Mammary epithelial cell (primary cell): ENCODE results near the gene NEK9.

ENCODE experiments used
- EZH2 ChIP-seq: IDR thresholded peaks from 2 replicates; pipeline ENCODE4 v1.6.1; 2012; ENCODE audit warnings: low read length, inconsistent platforms, borderline replicate concordance
- TF ChIP-seq, protein P1 (sequence below), 2 donors: IDR thresholded peaks in 1 of 2; conservative IDR thresholded peaks in 1 of 2; 2 replicates each; pipeline ENCODE4 v1.5.1; 2011 to 2012; ENCODE audit warnings: inconsistent platforms in 2 of 2, low read length in 2 of 2, mild to moderate bottlenecking in 2 of 2, control low read depth in 1 of 2, low read depth in 1 of 2; ENCODE audit not compliant: insufficient read depth in 1 of 2; ENCODE audit errors: extremely low read depth in 1 of 2

DNA sequence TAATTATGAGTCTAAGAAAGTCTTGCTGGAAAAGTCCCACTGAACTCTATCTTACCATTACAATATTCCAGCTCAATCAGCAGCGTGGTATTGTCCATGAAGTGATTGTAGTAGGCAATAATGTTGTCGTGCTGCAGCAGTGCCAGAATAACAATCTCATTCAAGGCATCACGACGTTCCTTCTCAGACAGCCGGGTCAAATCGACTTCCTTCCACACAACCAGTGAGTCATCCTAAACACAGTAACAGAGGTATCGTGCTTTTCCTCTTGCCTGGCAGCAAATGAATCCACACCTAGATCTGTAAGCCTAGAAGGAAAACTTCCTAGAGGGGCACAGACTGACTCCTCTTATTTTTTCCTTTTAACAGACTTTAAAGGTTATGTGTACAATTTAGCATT is 2.9 kb downstream of the NEK9 start:
- TF ChIP-seq, protein P1, sequence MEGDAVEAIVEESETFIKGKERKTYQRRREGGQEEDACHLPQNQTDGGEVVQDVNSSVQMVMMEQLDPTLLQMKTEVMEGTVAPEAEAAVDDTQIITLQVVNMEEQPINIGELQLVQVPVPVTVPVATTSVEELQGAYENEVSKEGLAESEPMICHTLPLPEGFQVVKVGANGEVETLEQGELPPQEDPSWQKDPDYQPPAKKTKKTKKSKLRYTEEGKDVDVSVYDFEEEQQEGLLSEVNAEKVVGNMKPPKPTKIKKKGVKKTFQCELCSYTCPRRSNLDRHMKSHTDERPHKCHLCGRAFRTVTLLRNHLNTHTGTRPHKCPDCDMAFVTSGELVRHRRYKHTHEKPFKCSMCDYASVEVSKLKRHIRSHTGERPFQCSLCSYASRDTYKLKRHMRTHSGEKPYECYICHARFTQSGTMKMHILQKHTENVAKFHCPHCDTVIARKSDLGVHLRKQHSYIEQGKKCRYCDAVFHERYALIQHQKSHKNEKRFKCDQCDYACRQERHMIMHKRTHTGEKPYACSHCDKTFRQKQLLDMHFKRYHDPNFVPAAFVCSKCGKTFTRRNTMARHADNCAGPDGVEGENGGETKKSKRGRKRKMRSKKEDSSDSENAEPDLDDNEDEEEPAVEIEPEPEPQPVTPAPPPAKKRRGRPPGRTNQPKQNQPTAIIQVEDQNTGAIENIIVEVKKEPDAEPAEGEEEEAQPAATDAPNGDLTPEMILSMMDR (conservative IDR thresholded peaks at IDR 0.05 in 1 of 2, IDR thresholded peaks at IDR 0.05 in 1 of 2; ENCODE audit: extremely low read depth in 1 of 2, insufficient read depth in 1 of 2, low read depth in 1 of 2, low read length in 2 of 2): no peak
- no peak for TF ChIP-seq EZH2
